NCI-H2196 treated with DMSO at 0.1 percent for 48 hours (cell line): ENCODE data around the gene PRSS1.
"Not testable (repeated sequence)": the region's sequence is repeated elsewhere in the genome, so short reads cannot be mapped to it uniquely, and the experiment has no call there.

ENCODE experiments used
- DNase-seq: peaks from one replicate; lab custom pipeline; 2025; ENCODE audit not compliant: unreplicated experiment; lab: John Stamatoyannopoulos, UW

PRSS1 gene

DNA sequence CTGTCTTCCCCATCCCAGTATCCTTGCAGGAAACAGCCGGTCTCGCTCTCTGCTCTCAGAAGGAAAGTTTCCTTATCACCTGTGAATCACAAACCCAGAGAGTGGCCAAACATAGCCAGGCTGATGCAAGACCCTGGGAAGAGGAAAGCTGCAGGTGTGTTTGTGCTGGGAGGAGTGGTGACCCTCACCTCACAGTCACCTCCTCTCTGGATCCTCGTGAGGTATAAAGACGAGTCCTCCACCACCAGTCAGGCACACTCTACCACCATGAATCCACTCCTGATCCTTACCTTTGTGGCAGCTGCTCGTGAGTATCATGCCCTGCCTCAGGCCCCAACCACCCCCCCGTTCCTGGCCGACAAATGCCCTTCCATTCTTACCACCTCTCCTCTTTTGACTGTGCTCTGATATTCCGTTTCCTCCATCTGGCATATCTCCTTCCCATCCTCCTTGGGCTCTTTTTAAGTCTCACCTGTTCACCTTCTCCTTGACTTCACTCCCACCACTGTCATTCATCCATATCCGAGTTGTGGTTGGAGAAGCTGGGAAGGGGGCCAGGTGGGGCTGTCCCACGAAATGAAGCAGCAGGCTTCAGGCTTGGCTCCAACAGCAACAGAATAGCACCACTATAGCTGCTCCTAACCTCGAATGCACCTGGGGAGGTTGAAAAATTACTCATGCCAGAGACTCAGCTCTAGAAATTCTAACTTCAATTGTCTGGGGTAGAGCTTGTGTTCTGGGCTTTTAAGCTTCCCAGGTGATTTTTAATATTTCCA lies at the start of gene PRSS1:
TSS of gene PRSS1 (plus strand) at position 255 of the 776 bp plus-strand sequence. CDS start at position 268, 13 bp downstream.
- no peak for DNase-seq

DNA sequence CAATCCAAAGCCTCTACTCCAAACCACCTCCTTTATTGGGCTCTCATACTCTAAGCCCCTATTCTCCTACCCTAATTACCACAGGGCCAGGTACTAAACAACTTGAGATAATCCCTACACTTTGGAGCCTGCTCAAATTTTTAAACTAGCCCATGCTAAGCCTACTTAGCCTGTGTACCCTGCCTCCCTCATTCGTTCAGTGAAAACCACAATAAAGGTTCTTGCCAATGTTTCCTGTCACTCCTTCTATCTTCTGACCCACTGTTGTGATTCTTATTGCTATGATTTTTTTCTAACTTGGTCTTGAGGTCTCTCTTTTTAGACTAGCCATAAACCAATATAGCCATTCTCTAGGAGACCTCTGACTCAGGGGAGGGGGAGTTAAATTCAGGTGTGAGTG lies 48.3 kb upstream of the PRSS1 start:
- DNase-seq, result not testable (repeated sequence)

DNA sequence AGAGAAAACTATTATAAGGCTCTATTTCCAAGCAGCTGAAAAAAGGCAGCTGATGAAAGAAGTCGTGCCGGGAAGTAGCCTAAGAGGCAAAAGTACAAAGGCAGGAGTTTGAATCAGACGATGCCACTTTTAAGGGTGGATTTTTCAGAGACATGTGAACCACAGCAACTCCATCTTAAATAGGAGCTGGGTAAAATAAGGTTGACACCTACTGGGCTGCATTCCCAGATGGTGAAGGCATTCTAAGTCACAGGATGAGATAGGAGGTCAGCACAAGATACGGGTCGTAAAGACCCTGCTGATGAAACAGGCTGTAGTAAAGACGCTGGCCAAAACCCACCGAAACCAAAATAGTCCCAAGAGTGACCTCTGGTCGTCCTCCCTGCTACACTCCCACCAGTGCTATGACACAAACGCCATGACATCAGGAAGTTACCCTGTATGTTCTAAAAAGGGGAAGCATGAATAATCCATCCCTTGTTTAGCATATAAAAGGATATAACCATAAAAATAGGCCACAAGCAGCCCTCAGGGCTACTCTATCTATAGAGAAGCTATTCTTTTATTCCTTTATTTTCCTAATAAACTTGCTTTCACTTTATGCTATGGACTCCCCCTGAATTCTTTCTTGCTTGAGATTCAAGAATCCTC lies 45.5 kb upstream of the PRSS1 start:
- DNase-seq, result no peak

DNA sequence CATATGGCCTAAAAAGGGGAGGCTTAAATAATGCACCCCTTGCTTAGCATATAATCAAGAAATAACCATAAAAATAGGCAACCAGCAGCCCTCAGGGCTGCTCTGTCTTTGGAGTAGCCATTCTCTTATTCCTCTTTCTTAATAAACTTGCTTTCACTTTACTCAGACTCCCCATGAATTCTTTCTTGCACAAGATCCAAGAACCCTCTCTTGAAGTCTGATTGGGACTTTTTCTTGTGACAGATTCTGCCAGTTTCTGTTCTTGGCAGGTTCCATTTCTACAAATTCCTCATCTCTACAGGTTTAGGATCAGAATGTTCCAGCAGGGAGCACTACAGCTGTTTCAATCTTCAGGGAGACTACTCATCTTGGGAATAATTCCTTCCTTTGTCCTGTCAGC lies 40.5 kb upstream of the PRSS1 start:
- not testable (repeated sequence) for DNase-seq

DNA sequence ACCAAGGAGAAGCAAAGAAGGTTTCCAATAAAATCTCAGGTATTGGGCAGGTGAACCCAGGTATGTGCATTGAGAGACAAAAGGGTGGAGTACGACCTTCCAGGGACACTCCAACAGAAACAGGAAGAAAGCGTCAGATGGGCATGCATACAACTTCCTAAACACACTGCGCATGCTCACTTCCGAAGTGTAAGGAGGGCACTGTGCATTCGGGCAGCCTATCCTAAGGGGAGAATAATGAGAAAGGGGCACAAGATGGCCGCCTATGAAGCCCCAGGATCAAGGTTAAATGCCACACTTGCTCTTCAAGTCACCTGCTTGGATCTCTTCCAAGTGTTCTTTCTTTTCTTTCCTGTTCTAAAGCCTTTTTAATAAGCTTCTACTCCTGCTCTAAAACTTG lies 39.4 kb upstream of the PRSS1 start:
- DNase-seq, result no peak

DNA sequence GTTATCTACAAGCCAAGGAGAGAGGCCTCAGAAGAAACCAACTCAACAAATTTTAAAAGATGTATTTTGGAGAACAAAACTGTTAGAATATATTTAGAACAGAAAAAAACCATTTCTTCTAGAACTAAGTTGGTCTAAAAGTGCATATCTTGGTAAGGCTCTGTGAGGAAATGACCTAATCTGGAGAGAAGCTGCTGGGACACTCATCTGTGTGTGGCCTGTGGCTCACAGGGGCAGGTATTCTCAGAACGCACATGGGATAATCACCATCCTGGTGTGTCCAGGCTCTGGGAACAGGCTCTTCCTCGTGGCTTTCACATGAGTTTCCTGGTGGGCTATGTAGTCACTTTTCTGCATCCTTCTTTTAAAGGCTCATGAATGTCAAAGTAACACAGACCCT lies 38.1 kb upstream of the PRSS1 start:
- DNase-seq, result no peak

DNA sequence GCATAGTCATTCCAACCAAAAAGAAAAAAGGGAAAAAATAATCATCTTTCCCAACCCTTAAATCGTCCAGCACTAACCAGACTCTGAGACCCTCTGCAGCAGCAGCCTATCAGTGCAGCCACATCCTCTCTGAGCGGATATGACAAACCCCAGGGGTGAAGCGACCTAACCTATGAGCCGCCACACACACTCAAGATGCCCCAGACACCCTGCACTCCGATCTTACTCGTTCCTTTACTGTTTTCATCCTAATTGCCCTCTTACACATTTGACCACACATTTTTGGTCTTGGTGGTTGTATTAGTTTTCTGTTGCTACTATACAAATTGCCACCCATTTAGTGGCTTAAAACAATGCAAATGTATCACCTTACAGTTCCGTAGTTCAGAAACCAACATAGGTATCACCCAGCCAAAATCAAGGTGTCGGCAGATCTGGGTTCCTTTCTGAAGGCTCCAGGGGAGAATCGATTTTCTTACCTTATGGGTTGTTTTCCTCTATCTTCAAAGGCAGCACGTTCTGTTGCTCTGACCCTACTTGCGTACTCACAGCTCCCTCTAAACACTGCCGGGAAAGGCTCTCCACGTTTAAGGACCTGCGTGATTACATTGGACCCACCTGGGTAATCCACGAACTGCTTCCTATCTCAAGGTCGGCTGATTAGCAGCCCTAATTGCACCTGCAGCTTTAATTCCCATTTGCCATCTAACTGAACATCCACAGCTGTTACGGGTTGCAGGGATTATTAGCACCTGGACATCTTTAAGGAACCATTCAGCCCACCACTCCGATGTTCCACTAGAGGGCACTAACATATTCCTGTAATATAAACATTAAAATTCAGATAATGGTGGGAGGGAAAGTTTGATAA lies 37.3 kb upstream of the PRSS1 start:
- no peak for DNase-seq

DNA sequence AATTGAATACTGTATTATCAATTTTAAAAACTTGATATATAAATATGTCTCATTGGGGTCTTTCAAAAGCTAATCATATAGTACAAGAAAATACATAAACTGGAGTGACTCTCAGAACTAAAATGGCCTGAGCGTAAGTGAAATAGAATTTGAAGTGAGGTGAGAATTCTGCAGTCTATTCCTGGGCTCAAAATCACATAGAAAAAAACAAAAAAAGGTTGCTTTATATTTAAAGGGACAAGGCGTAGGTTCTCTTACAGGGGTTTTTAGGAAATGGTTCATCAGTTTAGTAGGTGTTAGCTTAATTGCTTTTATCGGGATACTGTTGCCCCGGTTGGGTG lies 36.7 kb upstream of the PRSS1 start:
- DNase-seq, result no peak

DNA sequence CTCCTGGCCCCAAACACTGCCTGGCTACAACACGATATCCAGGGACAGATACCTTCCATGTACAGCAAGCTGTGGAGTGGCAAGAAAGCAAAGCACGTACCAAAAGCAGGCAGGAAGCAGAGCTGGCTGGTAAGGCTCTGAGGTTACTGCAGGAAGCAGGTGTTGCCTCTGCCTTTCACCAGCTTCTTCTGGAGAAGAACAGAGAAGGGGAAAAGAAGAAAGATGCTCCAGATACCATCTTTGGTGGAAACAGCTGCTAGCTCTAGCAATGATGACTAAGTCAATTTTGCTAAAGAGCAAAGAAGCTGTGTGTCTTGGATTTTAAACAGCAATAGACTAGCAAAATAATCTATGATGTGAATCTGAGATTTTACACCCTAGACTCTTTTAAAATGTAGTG lies 34.9 kb upstream of the PRSS1 start:
- DNase-seq, result no peak

DNA sequence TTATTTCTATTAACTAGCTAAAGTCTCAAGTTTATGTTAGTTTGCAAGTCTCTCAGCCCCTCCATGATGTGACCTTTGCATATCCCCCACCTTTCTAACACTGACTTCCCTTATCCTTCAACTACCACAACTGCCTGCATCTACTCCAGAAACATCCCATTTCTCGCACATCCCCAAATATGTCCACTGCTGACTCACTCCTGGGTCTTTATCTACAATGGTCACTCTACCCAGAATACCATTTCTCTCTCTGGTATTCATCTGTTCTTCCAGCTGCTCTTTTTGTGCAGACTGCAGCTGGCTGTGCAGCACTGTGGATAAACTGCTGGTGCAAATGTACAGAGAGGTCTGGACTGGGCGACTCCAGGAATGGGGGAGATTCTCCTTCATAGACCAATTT lies 32.7 kb upstream of the PRSS1 start:
- no peak for DNase-seq

DNA sequence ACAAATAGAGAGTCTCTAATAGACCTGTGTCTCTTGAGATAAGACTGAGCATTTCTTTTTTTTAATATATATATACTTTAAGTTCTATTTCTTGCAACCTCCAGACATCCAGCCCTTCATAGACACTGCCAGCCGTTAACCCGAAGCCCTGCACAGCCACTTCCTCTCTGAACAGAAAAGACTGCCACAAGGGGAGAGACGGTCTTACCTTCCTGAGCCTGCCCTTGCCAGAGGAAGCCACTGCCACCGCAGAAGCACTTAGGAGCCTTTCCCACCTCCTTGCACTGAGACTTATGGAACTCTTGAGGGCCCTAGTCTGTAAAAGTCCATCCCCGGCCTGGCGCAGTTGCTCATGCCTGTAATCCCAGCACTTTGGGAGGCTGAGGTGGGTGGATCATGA lies 31.8 kb upstream of the PRSS1 start:
- no peak for DNase-seq

DNA sequence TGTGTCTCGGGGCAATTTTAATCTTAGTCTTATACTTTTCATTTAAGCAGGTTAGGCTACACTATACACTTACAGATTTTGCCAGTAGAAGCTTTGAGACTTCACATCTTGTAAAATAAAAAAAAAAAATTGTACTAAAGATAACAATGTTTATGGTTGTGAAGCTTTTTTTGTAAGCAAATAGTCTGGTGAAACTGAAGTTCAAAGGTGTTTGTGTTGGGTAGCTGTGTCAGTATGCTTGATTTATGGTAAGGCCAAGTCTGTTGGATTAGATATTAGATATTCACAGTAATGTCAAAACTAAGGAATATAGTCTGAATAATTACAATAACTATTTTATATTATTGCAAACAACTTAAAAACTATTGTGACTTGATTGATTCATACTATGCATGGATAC lies 31.0 kb upstream of the PRSS1 start:
- DNase-seq, result no peak

DNA sequence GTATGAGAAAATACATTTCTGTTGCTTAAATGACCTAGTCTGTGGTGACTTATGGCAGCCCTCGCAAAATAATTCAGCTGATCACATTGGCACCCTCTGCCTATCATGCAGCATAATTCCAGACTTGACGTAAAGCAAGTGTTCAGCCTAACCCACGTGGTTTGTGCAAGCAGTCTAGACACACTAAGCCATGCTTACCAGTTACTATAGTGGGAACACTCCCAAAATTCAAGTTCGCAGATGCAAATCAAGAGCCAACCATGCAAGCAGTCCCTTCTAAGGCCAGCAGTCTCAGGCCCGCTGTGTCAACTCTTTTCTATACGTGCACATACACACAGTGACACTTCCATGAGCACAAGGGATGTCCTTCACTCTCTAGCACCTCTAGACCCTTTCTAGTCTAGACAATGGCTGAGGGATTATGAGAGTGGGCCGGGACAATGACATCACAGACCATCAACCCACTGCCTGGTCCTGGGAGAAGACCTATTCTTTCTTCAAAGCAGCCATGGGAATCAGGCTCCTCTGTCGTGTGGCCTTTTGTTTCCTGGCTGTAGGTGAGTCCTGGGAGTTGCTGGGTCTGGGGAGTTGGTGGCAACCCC lies 29.0 kb upstream of the PRSS1 start:
- no peak for DNase-seq

DNA sequence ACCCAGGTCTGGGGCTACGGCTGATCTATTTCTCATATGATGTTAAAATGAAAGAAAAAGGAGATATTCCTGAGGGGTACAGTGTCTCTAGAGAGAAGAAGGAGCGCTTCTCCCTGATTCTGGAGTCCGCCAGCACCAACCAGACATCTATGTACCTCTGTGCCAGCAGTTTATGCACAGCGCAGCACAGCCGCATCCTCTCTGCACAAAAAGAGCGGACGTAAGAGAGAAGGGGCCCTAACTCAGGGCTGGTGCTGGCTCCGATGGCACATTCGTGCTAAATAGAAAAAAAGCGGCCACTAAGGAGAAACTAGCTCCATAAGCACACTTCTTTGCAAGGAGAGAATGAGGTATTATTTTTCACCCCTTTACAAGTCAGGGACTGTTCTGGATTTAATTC lies 28.3 kb upstream of the PRSS1 start:
- DNase-seq, result no peak

DNA sequence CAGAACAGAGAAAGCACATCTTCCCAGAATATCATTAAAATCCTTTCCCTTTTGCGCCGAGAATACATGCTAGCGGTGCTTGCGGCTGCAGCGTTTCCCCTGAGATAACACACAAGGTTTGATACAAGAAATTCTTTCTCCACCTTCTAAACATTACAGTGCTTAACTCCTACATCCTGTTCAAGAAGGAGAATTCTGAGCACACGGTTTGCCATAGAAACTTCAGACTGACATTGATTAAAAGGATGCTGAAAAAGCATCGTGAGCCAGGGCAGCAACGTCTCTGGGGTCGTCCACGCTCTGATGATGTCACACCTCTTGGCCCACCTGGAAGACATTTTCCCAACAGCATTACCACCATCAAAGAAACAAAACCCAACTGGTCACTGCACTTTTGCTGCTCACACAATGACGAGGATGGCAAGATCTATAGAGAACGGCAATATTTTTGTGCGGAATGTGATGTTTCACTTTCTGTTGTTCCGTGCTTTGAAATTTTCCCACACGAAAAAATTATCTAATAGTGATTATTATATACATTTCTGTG lies 27.0 kb upstream of the PRSS1 start:
- no peak for DNase-seq

DNA sequence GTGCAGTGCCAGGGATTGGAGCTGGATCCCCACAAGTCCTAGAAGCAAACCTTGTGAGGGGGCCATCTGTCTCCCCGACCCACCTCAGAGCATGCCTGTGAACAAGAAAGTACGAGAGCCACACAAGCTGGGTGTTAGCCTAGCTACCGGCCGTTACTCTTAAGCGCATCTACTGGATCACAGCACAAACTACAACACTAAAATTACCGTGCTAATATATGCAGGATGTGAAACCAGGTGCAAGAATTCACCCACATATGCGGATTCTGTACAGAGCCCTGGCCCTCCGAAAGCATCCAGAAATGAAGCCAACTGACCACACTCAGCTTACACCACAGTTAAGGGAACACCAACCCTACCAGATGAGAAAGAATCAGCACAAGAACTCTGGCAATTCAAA lies 16.0 kb upstream of the PRSS1 start:
- DNase-seq, result no peak

DNA sequence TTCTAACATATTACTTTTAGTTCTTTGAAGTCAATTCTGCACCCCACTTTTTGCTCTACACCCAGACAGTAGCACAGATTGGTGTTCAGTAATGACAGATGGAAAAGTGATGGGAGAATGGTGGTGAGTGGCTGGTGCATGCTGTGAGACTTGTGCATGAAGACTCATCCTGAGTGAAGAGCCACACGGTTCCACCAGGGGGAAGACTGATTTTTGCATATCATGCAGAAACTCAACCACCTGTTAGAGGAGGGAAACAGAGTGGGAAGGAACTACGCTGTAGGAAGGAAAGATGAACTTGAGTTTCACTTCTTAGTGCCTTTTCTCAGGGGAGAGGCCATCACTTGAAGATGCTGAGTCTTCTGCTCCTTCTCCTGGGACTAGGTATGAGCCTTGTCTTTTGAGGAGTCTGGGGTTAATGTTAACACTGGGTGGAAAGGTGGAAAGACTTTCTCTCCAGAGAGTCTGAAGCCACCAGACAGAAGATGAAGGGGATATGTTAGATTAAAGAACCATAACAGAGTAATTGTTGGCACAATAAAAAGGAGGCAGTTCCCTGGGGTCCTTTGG lies 9.3 kb upstream of the PRSS1 start:
- no peak for DNase-seq

DNA sequence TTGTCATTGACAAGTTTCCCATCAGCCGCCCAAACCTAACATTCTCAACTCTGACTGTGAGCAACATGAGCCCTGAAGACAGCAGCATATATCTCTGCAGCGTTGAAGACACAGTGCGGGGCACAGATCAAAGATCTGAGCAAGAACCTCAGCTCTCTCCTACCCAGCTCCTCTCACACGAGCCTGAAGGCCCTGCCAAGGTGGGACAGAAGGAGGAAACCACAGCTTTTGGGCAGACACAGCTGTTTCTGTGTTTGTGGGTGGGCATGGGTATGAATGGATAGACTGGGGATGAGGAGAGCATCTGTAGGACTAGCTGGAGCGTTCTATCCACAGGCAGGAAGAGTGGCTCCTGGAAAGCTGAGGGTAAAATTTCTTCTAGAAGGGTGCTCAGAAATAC lies 8.5 kb upstream of the PRSS1 start:
- no peak for DNase-seq

DNA sequence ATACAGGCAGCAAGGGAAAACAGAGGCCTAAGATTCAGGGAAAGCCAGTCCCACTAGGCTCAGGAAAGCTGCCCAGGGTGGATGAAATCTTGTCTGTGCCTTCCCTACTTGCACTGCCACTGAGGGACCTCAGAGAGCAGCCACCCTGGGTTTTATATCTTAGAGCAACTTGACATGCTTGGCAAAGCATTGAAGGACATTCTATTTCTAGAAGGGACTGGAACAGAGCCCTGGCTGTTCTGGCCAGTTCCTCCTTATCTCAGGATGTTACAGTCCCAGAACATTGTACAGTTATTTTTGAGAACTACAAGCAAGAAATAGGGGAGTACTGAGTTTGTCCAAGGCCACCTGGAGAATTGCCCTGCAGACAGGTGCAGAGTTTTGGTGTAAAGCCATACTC lies 7.3 kb upstream of the PRSS1 start:
- not testable (repeated sequence) for DNase-seq

DNA sequence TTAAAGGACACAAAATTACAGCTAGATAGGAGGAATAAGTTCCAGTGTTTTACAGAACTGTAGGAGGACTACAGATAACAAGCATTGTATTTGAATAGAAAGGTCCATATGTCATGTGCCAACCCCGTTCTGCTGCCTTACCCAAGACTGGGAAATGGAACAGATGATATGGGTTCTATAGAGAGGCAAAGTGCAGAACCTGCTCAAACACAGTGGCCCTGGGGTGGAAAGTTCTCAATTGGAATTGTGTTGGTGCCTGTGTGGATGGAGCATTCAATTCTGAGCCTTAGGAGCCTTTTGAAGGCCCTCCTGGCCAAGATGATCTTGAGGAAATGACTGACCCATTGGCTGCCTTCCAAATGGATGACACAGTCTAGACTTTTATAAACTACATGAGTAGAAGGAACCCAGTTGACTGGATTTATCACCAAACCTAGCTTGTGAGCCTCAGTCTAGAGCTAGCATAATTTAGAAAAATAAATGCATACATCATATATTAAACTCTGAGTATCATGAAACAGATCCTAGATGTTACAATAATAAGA lies 4.1 kb upstream of the PRSS1 start:
- no peak for DNase-seq

DNA sequence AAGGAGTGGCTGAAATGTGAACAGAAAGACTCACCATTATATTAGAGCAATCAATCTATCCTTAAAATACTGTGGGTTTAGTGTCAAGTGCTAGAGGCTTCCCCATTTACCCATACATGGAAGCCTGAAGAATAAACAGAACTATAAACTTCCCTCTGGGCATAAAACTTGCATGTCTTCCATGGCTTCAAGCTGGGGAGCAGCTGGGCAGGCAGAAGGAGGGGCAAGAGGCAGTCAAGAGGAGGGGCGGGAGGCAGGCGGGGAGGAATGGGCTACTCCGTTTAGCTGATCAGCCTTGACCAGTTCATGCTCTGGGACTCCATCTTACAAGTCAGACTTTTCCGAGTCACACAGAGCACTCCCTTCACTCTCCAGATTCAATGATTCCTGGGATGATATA lies 3.5 kb upstream of the PRSS1 start:
- DNase-seq, result no peak
